ENCODE measurements around the gene RNU7-1.
A peak's percentile ranks its signal among the peaks of the same experiment; 100 is the strongest.

RNU7-1 gene

GRCh38 chr12:6961695-6962284 lies 18.2 kb downstream of the RNU7-1 start:
- peak overlapping the region; percentile 82 to 94 for H3K18ac ChIP-seq (ENCODE audit: low read depth in 1 of 2, low read length in 2 of 2)
- H3K27me3 ChIP-seq (ENCODE audit: control insufficient read depth in 1 of 2, insufficient read depth in 1 of 2, low read length in 2 of 2): peaks cover 0 to 3% of the 10 kb centered on the region in 2 experiments
- DNase-seq: peak; percentile 91
- H3K4me1 ChIP-seq (ENCODE audit: control insufficient read depth, insufficient read depth, low read depth, low read length): peaks cover 16% of the 10 kb centered on the region
- H2AFZ ChIP-seq (ENCODE audit: low read depth, low read length): peak overlapping the region; percentile 1
- H2BK120ac ChIP-seq (ENCODE audit: low read depth, low read length): peak overlapping the region; percentile 81
- no peak overlapping the region for H2BK5ac ChIP-seq (ENCODE audit: low read depth, low read length, poor library complexity, severe bottlenecking)
- H3K14ac ChIP-seq (ENCODE audit: low read length in 2 of 2): no peak overlapping the region
- H3K4ac ChIP-seq (ENCODE audit: low read depth in 1 of 2, low read length in 2 of 2): peak overlapping the region; percentile 25 to 42
- H3K4me3 ChIP-seq (ENCODE audit: insufficient read depth in 1 of 2, low read depth in 1 of 2, low read length in 2 of 2): peak overlapping the region in 1 of 2 experiments; percentile 65
- no peak overlapping the region for H3K27ac ChIP-seq (ENCODE audit: low read length, poor library complexity, severe bottlenecking)
- peaks cover 28 to 43% of the 10 kb centered on the region in 2 experiments for H3K36me3 ChIP-seq (ENCODE audit: control insufficient read depth in 1 of 2, insufficient read depth in 2 of 2, low read depth in 1 of 2, low read length in 2 of 2)
- peak overlapping the region; percentile 98 for H4K8ac ChIP-seq (ENCODE audit: low read length)
- H4K91ac ChIP-seq (ENCODE audit: low read length): peak overlapping the region; percentile 88
- H3K9ac ChIP-seq (ENCODE audit: low read length): peak overlapping the region; percentile 79
- peak overlapping the region; percentile 3 for H3K4me2 ChIP-seq (ENCODE audit: low read length, poor library complexity, severe bottlenecking)
- WGBS: 14% methylated on average over 13 of the region's 16 CpGs
- no peaks in the 10 kb centered on the region for H3K9me3 ChIP-seq (ENCODE audit: control insufficient read depth, low read length)
- H2AK5ac ChIP-seq (ENCODE audit: low read length, severe bottlenecking): peak overlapping the region; percentile 1
- peak overlapping the region in 1 of 2 experiments; percentile 38 for H2BK12ac ChIP-seq (ENCODE audit: low read length in 2 of 2)
- peak overlapping the region; percentile 96 for H2BK15ac ChIP-seq (ENCODE audit: low read depth, poor library complexity, severe bottlenecking)
- H3K23ac ChIP-seq (ENCODE audit: low read length in 2 of 2): no peak overlapping the region
- H3K79me1 ChIP-seq (replicated peaks; ENCODE audit: low read length, poor library complexity, severe bottlenecking): no peaks in the 10 kb centered on the region

DNA sequence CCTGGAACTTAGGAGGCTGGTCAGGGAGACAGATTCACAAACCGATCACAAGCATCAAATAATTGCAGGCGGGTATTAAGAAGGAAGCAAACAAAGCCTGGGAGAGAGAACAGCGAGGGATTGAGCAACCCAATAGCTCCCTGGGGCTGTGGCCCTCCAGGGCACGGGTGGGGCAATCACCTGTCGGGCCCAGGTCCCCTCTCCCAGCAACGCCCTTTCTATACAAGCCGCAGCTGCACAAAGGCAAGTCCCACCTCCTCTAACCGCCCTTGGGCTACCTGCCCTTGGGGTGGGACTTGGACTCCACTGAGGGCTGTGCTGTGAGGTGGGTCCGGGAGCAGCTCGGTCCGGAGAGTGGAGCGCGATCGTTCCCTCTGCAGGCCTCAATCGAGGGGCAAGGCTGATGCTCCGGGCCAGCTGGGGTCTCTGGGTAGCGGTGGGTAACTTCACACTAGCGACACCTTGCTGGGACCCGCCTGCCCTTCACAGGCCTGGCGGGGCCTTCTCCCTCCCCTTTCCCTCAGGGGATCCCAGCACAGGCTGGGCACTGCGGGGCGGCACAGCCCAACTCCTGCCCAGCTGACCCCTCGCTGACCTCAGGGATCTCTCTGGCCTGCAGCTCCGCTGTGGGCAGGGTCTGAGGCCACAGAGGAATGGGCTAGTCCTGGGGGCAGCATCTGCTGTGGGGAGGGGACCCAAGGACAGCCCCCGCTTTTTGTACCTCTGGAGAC lies 18.8 kb downstream of the RNU7-1 start:
- peak overlapping the region; percentile 3 for H3K4me2 ChIP-seq (ENCODE audit: low read length, poor library complexity, severe bottlenecking)
- H2AK5ac ChIP-seq (ENCODE audit: low read length, severe bottlenecking): peak overlapping the region; percentile 42
- H3K9ac ChIP-seq (ENCODE audit: low read length): peak overlapping the region; percentile 79
- no peak overlapping the region for H3K14ac ChIP-seq (ENCODE audit: low read length in 2 of 2)
- no peak overlapping the region for H2BK5ac ChIP-seq (ENCODE audit: low read depth, low read length, poor library complexity, severe bottlenecking)
- H3K18ac ChIP-seq (ENCODE audit: low read depth in 1 of 2, low read length in 2 of 2): peak overlapping the region; percentile 82 to 96
- peaks cover 35 to 44% of the 10 kb centered on the region in 2 experiments for H3K36me3 ChIP-seq (ENCODE audit: control insufficient read depth in 1 of 2, insufficient read depth in 2 of 2, low read depth in 1 of 2, low read length in 2 of 2)
- no peaks in the 10 kb centered on the region for H3K27me3 ChIP-seq (ENCODE audit: control insufficient read depth in 1 of 2, insufficient read depth in 1 of 2, low read length in 2 of 2)
- peak overlapping the region; percentile 14 to 97 for H3K4ac ChIP-seq (ENCODE audit: low read depth in 1 of 2, low read length in 2 of 2)
- DNase-seq: no peak
- H3K79me1 ChIP-seq (replicated peaks; ENCODE audit: low read length, poor library complexity, severe bottlenecking): peaks cover 5% of the 10 kb centered on the region
- H3K4me3 ChIP-seq (ENCODE audit: insufficient read depth in 1 of 2, low read depth in 1 of 2, low read length in 2 of 2): peak overlapping the region in 1 of 2 experiments; percentile 65
- peak overlapping the region; percentile 10 for H2AFZ ChIP-seq (ENCODE audit: low read depth, low read length)
- H2BK12ac ChIP-seq (ENCODE audit: low read length in 2 of 2): peak overlapping the region; percentile 43 to 80
- H4K8ac ChIP-seq (ENCODE audit: low read length): peak overlapping the region; percentile 98
- peaks cover 16% of the 10 kb centered on the region for H3K4me1 ChIP-seq (ENCODE audit: control insufficient read depth, insufficient read depth, low read depth, low read length)
- peak overlapping the region; percentile 81 for H2BK120ac ChIP-seq (ENCODE audit: low read depth, low read length)
- H2BK15ac ChIP-seq (ENCODE audit: low read depth, poor library complexity, severe bottlenecking): peak overlapping the region; percentile 96
- H3K9me3 ChIP-seq (ENCODE audit: control insufficient read depth, low read length): no peaks in the 10 kb centered on the region
- no peak overlapping the region for H3K23ac ChIP-seq (ENCODE audit: low read length in 2 of 2)
- WGBS: 68% methylated on average over 23 of the region's 25 CpGs
- peak overlapping the region; percentile 97 for H4K91ac ChIP-seq (ENCODE audit: low read length)
- peak overlapping the region; percentile 4 for H3K27ac ChIP-seq (ENCODE audit: low read length, poor library complexity, severe bottlenecking)

DNA sequence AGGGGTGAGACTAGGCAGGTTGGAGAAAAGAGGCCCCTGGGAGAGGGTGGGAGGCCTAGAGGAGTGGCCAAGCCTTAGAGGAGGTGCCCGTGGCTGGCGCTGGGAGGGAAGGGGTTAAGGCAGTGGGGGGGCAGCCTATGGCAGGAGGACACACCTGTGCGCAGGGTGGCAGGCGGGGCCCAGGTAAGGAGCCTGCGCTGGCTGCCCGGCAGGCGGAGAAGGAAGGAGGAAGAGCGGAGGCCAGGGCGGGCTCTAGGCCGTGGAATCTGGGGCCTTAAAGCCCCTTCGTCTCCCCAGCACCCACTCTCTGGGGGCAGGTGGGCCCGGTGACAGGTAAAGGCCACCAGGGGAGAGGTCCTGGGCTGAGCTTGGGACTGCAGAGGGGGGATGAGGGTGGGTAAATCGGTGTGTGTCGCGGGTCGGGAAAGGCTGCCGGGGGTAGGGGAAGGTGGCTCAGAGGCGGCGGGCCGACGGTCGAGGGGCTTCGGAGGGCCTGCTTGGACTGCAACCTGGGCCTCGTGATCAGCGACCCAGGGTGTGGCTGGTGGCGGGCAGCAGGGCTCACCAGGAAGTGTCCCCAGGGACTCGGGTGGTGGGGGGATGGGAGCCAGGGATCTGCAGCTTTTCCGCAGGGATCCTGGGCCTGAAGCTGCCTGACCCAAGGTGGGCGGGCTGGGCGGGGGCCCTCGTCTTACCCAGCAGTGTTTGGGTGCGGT lies 19.6 kb downstream of the RNU7-1 start:
- peak overlapping the region; percentile 42 for H2AK5ac ChIP-seq (ENCODE audit: low read length, severe bottlenecking)
- no peak overlapping the region for H2BK120ac ChIP-seq (ENCODE audit: low read depth, low read length)
- H3K4me2 ChIP-seq (ENCODE audit: low read length, poor library complexity, severe bottlenecking): no peak overlapping the region
- H2BK12ac ChIP-seq (ENCODE audit: low read length in 2 of 2): peak overlapping the region; percentile 51 to 80
- peaks cover 20% of the 10 kb centered on the region for H3K4me1 ChIP-seq (ENCODE audit: control insufficient read depth, insufficient read depth, low read depth, low read length)
- H3K23ac ChIP-seq (ENCODE audit: low read length in 2 of 2): no peak overlapping the region
- H3K4me3 ChIP-seq (ENCODE audit: insufficient read depth in 1 of 2, low read depth in 1 of 2, low read length in 2 of 2): no peak overlapping the region
- H2BK5ac ChIP-seq (ENCODE audit: low read depth, low read length, poor library complexity, severe bottlenecking): no peak overlapping the region
- 85% methylated on average over 27 of the region's 32 CpGs for WGBS
- peak overlapping the region; percentile 79 for H3K9ac ChIP-seq (ENCODE audit: low read length)
- H3K36me3 ChIP-seq (ENCODE audit: control insufficient read depth in 1 of 2, insufficient read depth in 2 of 2, low read depth in 1 of 2, low read length in 2 of 2): peaks cover 42 to 50% of the 10 kb centered on the region in 2 experiments
- no peak overlapping the region for H3K14ac ChIP-seq (ENCODE audit: low read length in 2 of 2)
- H3K18ac ChIP-seq (ENCODE audit: low read depth in 1 of 2, low read length in 2 of 2): peak overlapping the region in 1 of 2 experiments; percentile 24
- peaks cover 11% of the 10 kb centered on the region for H3K79me1 ChIP-seq (replicated peaks; ENCODE audit: low read length, poor library complexity, severe bottlenecking)
- H4K91ac ChIP-seq (ENCODE audit: low read length): peak overlapping the region; percentile 97
- H3K4ac ChIP-seq (ENCODE audit: low read depth in 1 of 2, low read length in 2 of 2): peak overlapping the region; percentile 56 to 97
- H4K8ac ChIP-seq (ENCODE audit: low read length): no peak overlapping the region
- peak overlapping the region; percentile 41 for H2BK15ac ChIP-seq (ENCODE audit: low read depth, poor library complexity, severe bottlenecking)
- no peak for DNase-seq
- H3K27me3 ChIP-seq (ENCODE audit: control insufficient read depth in 1 of 2, insufficient read depth in 1 of 2, low read length in 2 of 2): no peaks in the 10 kb centered on the region
- H2AFZ ChIP-seq (ENCODE audit: low read depth, low read length): peak overlapping the region; percentile 10
- H3K9me3 ChIP-seq (ENCODE audit: control insufficient read depth, low read length): no peaks in the 10 kb centered on the region
- no peak overlapping the region for H3K27ac ChIP-seq (ENCODE audit: low read length, poor library complexity, severe bottlenecking)

Data from mesenchymal stem cell (in vitro differentiated cells and primary cell).